22Rv1 (cell line): Measurements from ENCODE around the gene CYP11A1.

ENCODE experiments used
- H3K27ac ChIP-seq: fragments of 450-650 bp; 2 replicates; pipeline ENCODE4 v1.5.1; 2017
- CTCF ChIP-seq: fragments of 450-650 bp; IDR thresholded peaks from 2 replicates; pipeline ENCODE4 v1.5.1; 2017; ENCODE audit warnings: mild to moderate bottlenecking
- ZFX ChIP-seq: fragments of 450-650 bp; IDR thresholded peaks from 2 replicates; pipeline ENCODE4 v1.6.1; 2017; ENCODE audit warnings: antibody characterized with exemption, borderline replicate concordance

Gene CYP11A1

GRCh38 chr15:74376825-74377581 is 9.6 kb upstream of the CYP11A1 start:
- TF ChIP-seq ZFX = no peak
- no peak overlapping the region for H3K27ac ChIP-seq

DNA sequence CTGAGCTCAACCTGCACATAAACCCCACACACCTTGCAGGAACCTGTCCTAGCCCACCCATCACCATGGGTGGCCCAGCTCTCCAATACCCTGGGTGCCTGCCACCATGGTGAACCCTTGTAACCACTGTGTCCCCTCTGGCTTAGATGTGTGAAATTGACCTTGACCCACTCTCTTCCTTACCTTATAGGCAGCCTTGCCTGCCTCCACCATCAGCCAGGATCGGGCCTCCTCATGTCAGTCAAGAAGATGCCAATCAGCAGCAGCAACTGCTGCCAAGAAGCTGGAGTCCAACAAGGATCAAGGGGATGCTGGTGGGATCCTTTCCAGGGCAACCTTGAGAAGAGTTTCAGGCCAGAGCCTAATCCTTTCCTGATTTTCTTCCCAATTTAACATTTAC is 8.8 kb upstream of the CYP11A1 start:
- TF ChIP-seq ZFX (no peak), CTCF (no peak)
- H3K27ac ChIP-seq = no peak overlapping the region

GRCh38 chr15:74375303-74375693 is 7.9 kb upstream of the CYP11A1 start:
- TF ChIP-seq ZFX (no peak), CTCF (peak; percentile 89)
- no peak overlapping the region; the same call in 1 of the 2 replicates for H3K27ac ChIP-seq

- H3K27ac ChIP-seq = peak overlapping the region; percentile 48
- TF ChIP-seq ZFX (no peak), CTCF (no peak)
These were observed 7.3 kb upstream of the CYP11A1 start for GRCh38 chr15:74374648-74375302.

- peak overlapping the region; percentile 48 for H3K27ac ChIP-seq
- peak; percentile 91 for TF ChIP-seq CTCF
- no peak for TF ChIP-seq ZFX
These were observed 6.5 kb upstream of the CYP11A1 start for GRCh38 chr15:74373731-74374647.

DNA sequence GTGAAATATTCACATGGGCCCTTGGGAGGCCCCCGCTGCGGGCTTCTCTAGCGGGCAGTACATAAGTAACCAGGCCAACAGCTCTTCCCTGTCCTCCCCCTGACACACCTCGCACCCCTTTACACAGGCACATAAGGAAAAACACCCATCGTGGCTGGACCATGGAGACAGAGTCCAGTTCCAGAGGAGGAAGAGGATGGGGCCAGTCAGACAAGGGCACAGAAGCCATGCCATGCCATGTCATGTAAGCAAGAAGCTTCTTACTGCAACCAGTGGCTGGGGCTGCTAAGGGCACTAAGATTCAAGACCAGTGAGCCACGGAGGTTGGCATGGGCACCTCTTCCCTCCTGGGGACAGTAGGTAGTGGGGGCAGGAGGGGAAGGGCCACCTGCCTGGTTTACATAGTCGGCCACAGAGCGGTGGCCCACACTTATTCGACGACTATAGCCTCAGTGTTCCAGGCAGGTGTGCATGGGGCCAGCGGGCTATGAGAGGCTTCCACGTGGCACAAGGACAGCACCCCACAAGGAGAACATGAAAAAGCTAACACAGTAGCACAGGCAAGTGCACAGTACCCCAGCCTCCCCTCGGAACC is 5.7 kb upstream of the CYP11A1 start:
- no peak overlapping the region for H3K27ac ChIP-seq
- TF ChIP-seq ZFX (no peak), CTCF (no peak)

DNA sequence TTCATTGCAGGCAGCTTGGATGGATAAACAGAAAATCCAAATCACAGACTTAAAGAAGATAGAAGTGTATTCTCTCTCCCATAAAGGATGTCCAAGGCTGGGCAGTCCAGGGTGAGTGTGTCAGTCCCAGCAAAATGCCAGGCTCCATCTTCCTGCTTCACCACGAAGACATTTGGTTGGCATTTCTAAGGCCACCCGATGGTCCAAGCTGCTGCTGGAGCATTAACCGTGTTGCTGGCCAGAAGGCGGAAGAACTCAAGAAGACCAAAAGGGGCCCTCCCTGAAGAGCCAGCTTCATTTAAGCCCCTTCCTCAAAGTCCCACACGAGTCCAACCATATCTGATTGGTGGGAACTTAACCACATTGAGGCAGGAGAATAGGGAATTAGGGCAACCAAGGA is 3.0 kb upstream of the CYP11A1 start:
- no peak for TF ChIP-seq CTCF
- TF ChIP-seq ZFX = no peak
- H3K27ac ChIP-seq = no peak overlapping the region
